ENCODE results near the gene XAB2.
"Not testable (repeated sequence)": the region's sequence is repeated elsewhere in the genome, so short reads cannot be mapped to it uniquely, and the experiment has no call there.

The XAB2 gene

DNA sequence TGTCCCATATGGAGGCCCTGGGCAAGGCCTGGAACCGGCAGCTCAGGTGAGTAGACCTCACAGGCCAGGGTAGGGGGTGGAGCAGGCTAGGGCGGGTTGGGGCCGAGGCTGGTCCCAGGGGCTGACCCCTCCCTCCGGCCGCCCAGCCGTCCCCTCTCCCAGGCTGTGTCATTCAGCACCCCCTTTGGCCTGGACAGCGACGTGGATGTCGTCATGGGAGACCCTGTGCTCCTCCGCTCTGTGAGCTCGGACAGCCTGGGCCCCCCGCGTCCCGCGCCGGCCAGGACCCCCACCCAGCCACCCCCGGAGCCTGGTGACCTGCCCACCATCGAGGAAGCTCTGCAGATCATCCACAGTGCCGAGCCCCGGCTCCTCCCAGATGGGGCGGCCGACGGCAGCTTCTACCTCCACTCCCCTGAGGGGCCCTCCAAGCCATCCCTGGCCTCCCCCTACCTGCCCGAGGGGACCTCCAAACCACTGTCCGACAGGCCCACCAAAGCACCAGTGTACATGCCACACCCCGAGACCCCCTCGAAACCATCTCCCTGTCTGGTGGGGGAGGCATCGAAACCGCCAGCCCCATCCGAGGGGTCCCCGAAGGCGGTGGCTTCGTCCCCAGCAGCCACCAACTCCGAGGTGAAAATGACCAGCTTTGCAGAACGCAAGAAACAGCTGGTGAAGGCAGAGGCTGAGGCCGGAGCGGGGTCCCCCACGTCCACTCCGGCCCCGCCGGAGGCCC is 17.6 kb downstream of the XAB2 start:
- no peak for DNase-seq

DNA sequence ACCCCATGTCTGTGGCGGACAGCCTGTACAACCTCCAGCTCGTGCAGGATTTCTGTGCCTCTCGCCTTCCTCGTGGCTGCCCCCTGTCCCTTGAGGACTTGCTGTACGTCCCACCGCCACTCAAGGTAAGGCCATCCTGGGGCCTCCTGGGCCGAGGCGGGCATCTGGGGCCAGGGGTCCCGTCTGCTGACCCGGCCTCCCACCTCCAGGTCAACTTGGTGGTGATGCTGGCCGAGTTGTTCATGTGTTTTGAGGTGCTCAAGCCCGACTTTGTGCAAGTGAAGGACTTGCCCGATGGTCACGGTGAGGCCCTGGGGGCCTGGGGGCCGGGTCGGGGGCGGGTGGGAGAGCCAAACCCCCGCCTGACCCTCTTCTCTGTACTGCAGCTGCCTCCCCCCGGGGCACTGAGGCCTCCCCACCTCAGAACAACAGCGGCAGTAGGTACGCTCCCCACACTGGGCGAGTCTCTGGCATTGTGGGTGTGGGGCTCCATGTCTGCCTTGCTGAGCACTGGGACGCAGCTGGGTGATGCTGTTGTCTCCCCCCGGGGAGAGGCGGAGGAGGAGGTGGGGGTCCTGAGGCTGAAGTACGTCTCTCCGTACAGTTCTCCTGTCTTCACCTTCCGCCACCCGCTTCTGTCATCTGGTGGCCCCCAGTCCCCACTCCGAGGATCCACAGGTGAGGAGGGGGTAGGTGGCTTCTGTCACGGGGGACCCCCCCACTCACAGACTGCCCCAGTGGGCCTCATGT is 18.7 kb downstream of the XAB2 start:
- no peak for DNase-seq

DNA sequence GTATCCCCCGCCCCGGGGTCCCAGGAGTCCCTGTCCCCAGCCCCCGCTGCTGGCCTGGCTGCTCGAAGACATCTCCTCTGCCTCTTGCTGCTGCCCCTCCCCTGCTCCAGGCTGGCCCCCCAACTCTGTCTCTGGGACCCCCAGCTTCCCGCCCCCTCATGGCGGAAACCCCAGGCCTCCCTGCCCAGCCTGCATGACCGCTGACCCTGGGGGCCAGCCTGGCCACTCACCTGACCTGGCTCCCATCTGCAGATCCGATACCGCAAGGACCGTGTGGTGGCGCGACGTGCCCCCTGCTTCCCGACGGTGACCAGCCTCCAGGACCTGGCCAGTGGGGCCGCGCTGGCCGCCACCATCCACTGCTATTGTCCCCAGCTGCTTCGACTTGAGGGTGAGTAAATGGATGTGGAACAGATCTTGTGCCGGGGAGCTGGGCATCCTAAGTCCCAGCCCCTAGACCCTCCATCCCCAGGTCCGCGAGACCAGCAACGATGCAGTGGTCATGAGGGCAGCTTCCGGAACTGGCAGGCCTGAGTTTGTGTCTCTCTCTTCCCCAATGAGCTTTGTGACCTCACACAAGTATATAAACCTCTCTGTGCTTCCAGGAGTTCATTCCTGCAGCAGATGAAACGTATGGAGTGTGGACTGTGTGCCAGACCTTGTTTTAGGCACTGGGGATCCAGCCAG is 21.3 kb downstream of the XAB2 start:
- no peak for DNase-seq

DNA sequence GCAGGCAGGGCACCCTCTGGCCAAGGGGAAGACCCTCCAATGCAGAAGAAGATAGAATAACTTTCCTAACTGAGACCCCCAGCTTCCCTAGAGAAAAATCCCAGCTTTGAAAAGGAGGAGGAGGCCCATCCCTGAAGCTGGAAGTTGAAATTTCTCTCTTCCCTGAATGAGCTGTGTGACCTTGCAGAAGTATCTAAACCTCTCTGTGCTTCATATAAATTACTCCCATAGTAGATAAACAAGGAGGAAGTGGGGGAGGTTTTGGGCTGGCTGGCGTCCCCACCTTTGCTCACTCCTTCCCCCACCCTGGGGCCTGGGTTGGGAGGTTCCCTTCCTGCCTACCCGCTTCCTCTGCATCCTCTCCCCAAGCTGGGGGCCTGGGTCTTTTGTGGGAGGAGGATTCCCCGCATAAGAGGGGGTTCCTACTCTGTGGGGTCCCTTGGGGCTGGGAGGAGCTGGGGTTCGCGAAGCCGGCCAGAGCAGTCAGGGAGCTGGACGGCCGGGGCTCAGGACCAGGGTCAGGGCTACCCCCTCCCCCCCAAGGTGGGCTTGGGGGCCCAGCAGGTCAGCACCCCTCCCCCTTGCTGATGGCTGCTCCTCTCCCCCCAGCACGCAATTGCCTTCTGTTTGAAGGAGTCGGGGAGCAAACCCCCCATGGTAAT is 22.0 kb downstream of the XAB2 start:
- DNase-seq: no peak

DNA sequence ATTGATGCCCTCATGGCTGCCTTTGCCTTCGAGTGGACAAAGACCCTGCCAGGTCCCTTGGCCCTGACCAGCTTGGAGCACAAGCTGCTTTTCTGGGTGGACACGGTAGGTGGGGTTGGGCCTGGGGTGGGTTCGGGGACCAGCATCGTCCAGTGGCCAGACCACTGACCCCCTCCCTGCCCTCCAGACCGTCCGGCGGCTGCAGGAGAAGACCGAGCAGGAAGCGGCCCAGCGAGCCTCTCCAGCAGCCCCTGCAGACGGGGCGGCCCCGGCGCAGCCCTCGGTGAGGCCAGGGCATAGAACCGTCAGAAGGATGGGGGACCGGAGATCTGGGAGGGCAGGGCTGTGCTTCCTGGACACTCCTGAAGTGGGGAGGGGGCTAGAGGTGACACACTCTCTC is 23.1 kb downstream of the XAB2 start:
- no peak for DNase-seq

DNA sequence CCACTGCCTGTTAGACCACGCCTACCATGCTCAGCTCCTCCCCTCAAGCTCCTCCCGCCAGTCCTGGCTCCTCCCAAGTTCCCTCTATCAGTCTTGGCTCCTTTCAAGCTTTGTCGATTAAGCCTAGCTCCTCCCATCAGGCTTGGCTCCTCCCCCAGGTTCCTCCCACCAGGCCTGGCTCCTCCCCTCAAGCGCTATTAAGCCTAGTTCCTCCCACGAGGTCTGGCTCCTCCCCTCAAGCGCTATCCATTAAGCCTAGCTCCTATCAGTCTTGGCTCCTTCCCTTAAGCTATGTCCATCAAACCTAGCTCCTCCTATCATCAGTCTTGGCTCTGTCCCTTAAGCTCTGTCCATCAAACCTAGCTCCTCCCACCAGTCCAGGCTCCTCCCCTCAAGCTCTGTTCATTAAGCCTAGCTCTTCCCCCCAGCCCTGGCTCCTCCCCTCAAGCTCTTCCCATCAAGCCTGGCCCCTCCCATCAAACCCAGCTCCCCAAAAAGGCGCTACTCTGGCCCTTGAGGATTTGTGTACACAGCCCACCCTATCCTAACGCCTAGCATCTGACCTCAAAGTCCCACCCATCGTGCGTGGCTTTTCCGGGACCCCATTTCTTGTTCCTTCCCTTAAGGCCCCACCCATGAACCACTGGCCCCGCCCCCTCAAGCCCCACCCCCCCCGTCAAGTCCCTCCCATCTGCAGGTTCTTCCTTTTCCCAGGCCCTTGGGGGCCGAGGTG is 23.7 kb downstream of the XAB2 start:
- DNase-seq: peak; percentile 29 to 56

DNA sequence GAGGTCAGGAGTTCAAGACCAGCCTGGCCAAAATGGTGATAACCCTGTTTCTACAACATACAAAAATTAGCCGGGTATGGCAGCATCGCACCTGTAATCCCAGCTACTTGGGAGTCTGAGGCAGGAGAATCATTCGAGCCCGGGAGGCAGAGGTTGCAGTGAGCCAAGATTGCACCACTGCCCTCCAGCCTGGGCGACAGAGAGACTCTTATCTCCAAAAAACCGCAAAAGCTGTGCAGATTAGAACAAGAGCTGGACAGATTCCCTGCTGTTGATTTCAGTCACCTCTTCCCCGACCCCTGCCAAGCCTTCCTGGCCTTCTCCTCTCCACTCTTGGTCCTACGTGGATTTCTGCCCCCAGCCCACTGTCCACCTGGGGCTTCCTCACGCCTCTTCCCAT is 25.4 kb downstream of the XAB2 start:
- DNase-seq: no peak

DNA sequence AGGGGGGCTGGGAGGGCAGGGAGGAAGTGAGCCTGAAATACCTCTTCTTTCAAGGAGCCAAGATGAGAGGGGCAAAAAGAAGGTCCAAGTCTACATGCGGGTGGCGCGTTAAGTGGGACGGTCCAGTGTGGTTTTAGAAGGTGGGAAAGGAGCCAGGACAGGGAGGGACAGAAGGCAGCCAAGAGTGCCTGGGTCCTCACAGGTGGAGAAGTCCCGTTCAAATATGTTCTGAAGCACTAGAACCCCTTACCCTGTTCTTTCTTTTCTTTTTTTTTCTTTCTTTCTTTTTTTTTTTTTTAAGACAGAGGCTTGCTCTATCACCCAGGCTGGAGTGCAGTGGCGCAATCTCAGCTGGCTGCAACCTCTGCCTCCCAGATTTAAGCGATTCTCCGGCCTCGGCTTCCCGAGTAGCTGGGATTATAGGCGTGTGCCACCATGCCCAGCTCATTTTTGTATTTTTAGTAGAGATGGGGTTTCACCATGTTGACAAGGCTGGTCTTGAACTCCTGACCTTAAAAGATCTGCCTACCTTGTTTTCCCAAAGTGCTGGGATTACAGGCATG is 26.3 kb downstream of the XAB2 start:
- DNase-seq: no peak

DNA sequence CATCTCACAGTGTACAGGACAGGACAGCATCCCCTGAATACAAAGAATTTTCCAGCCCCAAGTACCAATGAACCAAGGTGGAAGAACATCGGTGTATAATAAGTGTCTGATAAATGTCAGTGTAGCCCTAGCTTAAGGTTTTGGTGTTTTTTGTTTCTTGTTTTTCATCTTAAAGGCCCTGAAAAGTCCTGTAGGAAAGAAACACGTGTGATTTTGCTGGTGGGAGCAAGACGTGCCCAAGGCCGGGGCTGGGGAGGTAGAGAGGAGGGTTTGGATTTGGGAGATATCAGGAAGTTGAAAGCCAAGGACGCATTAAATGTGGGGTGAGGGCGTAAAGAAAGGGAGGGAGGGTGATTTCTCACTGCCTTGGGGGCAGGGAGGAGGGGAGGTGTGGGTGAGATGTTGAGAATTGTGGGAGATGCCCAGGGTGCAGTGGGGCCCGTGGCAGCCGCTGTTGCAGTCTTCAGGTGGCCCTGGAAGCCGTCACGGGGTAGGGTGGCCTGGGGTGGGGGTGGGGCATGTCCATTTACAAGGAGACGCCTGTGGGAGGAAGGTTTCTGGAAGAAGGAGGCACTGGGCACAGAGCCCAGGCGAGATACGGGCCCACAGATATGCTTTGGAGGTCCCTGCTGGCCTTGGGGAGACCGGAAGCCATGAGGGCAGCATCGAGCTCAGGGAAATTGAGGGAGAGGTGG is 27.0 kb downstream of the XAB2 start:
- DNase-seq: no peak

DNA sequence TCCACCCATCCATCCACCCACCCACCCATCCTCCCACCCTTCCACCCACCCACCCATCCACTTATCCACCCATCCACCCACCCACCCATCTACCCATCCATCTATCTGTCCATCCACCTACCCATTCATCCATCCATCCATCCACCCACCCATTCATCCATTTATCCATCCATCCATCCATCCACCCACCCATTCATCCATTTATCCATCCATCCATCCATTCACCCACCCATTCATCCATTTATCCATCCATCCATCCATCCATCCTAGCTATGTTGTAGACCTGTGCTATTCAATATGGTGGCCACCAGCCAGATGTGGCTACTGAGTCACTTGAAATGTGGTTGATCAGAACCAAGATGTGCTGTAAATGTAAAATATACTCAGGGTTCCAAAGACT is 28.6 kb downstream of the XAB2 start:
- DNase-seq: peak in 1 of 2 donors; percentile 8

DNA sequence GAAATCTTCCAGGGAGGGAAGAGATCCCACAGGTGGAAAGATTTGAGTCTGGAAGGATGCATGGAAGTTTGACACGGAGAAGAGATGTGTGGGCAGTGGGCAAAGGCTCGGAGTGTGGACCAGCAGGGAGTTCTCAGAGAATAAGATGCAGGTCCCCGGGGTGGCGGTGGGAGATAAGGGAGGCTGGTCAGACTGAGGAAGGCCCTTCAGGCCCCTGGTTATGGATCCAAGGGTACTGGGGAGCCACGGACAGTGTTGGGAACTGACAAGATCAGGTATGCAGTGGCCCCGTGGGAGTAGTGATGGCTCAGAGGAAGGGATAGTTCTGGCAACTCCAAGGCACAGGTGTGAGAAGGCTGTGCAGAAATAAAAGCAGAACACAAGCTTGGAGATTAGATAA is 31.2 kb downstream of the XAB2 start:
- no peak for DNase-seq

DNA sequence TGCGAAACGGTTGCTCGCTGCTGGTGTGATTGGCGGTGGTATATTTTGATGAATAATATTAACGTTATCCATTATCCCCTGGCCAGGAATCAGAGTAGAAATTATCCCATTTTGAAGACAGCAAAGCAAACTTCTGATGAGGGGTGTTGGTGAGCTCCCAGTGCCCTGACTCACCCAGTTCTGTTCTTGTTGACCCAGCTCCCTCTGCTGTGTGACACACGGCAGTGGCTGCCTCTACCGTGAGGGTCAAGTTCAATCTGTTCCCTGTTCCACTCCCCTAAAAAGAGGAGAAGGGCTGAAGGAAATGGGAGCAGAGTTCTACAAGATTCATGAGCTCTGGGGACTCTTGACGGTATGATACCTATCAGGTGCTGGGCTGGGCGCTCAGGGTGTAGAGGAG is 31.7 kb downstream of the XAB2 start:
- no peak for DNase-seq

DNA sequence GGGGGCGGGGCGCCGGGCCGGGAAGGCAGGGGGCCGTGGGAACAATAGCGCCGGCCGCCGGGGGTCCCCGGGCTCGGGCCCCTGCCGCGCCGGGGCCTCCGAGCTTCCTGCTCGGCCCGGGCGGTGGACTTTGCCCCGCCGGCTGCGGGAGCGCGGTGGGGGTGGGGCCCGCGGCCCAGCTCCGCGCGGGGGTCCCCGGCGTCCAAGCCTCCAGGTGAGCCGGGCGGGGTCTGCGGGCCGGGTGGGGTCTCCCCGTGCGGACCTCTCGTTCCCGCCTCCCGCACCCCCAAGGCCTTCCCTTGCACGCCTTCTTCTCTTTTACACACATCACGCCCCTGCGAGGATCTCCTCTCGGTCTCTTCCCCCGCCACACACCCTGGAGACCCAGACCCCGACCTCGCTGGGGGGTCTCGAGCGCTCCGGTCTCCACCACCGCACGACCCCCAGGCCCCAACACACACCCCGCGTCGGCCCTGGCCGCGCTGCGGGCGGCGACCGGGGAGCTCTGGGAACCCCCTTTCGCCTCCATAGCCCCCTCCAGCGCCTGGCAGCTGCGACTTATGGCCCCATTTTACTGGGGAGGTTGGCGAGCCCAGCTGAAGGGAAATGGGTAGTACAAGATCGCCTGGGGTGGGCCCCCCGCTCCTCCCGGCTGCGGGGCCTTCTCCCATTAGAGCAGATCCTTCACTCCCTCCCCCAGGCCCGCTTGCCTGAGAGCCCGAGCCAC is 33.0 kb downstream of the XAB2 start:
- DNase-seq: no peak

DNA sequence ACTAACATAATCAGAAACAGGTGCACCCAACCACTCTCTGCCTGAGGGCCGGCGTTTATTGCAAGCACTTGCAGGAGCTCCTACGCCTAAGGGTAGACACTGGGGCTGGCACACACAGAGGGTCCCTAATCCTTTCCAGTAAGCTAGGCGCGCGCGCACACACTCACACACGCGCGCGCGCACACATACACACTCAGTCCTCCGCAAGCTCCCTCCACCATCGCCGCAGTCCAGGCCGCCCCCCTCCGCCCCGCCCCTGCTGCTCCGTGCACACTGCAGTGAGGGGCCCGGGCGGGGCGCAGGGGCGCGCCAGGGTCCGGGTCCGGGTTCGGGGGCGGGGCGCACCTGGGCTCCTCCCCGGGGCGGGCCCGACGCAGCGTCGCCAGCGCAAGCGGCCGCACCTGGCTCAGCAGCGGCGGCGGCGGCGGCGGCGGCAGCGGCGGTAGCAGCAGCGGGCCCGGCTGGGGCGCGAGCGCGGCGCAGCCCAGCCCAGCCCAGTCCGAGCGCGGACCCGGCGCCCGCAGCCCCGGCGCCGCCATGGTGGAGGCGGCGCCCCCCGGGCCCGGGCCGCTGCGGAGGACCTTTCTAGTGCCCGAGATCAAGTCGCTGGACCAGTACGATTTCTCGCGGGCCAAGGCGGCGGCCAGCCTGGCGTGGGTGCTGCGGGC is 33.7 kb downstream of the XAB2 start, which contains the start of gene CAMSAP3:
Gene CAMSAP3, plus strand, starts transcription at position 398 of the 668 bp plus-strand sequence. Its CDS starts 140 bp downstream, at position 538.
- no peak for DNase-seq

DNA sequence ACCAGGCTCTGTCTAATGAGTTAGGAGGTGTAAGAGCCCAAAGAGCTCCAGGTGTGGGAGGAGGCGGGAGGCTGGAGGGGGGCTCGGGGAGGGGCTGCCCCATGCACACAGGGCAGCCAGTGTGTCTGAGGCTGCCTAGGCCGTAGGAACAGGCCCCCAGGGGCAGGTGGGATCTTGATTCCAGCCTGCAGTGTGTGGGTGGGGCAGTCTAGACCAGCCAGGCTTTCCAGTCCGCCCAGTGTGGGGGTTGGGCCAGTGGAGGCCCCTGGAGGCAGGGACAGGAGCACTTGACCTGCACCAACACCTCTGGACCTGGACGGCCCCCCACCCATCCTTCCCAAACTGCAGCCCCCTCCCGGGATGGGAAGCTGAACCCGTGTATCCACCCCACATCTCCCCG is 39.1 kb downstream of the XAB2 start:
- no peak for DNase-seq

DNA sequence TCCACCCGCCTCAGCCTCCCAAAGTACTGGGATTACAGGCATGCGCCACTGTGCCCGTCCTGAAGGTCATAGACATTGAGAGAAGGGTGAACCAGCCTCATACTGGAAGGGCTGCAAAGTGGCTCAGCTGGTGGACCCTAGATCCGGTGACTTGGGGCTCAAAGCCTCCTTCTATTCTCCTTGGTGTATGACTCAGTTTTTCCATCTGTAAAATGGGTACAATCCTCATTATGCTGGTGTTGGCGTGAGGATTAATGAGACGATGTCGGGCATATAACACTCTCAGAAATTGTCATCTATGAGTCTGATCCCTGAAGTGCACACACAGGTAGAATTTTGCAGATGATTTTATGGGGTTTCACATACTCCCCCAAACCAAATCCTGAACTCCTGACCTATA is 39.5 kb downstream of the XAB2 start:
- DNase-seq: no peak

DNA sequence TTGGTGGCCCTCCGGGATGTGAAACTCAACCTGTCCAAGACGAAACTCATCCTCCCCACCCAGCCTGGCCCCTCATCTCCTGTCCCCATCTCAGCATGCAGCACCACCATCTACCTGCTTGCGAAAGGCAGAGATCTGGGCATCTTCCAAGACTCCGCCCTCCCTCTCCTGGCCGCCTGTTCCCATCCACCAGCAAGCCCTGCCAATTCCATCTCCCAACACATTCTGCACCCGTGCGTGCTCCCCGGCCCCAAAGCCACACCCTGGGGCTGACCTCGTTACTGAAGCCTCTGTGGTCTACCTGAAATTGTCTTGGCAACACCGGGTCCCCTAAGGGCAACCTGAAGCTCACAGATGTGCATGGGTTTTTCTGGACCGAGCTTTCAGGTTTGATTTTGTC is 46.9 kb downstream of the XAB2 start:
- DNase-seq: no peak

DNA sequence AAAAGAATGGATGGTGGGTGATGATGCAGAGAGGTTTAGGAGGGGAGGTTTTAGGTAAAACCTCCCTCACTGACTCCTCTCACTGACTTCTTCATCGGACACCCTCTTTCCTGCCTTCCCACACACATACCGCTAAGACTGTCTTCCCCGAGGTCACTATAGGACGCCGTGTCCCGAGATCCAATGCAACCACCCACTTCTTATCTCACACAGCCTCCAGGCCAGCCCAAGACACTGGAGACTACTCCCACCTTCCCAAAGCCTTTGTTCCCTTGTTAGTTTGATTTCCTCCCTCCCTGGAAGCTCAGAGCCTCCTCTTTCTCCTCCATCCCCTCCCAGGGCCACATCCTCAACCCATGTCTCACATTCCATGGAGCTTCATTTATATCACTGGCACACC is 50.2 kb downstream of the XAB2 start:
- peak in 1 of 2 donors; percentile 29 for DNase-seq

DNA sequence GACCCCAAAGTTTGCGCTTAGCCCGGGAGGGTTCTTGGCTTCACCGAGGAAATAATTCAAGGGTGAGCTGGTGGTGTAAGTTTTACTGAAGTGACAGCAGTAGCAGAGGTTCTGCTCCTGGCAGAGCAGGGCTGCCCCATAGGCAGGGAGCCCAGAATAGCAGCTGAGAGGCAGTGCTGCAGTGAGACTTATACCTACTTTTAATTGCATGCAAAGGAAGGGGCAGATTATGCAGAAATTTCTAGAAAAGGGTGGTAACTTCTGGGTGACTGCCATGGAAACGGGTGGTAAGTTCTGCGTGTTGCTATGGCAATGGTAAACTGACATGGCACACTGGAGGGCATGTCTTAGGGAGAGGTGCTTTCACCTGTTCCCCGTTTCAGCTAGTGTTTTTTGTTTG is 51.2 kb downstream of the XAB2 start:
- DNase-seq: no peak

DNA sequence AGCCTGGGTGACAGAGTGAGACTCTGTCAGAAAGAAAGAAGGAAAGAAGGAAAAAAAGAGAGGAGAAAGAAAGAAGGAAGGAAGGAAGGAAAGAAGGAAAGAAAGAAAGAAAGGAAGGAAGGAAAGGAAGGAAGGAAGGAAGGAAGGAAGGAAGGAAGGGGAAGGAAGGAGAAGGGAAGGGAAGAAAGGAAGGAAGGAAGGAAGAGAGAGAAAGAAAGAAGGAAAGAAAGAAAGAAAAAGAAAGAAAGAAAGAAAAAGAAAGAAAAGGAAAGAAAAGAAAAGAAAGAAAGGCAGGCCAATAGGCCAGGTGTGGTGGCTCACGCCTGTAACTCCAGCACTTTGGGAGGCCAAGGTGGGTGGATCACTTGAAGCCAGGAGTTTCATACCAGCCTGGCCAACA is 51.9 kb downstream of the XAB2 start:
- not testable (repeated sequence) for DNase-seq

All from inflammatory macrophage treated with lipopolysaccharide for 1 hour (primary cell).